GM12875 (cell line): Measurements from ENCODE around the gene HARBI1.
A peak's percentile ranks its signal among the peaks of the same experiment; 100 is the strongest.

ENCODE experiments used
- H3K4me3 ChIP-seq: one replicate; pipeline ENCODE4 v1.5.1; 2011; ENCODE audit warnings: low read depth, low read length, control low read depth
- TF ChIP-seq, protein P1 (sequence below): IDR thresholded peaks from 2 replicates; pipeline ENCODE4 v1.5.1; 2011; ENCODE audit warnings: low read depth, mild to moderate bottlenecking, control low read depth, inconsistent platforms, low read length, moderate library complexity, borderline replicate concordance; ENCODE audit not compliant: insufficient read depth

Gene HARBI1

DNA sequence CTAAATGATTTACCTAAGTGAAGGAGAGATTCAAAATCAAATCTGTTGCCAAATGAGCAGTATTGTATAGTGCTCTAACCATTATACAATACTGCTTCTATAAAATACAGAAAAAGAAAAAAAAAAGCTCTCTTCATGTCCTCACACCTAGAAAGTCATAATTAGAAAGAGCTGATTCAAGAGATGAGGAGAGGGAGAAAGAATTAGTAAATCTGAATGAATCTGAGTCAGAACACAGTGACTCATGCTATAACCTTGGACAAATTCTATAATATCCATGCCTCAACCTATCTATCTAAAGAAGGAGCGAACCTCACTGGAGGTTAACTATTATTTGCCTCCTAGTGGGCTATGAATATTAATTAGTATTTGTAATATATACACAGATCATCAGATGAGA is 52.6 kb downstream of the HARBI1 start:
- TF ChIP-seq, protein P1, sequence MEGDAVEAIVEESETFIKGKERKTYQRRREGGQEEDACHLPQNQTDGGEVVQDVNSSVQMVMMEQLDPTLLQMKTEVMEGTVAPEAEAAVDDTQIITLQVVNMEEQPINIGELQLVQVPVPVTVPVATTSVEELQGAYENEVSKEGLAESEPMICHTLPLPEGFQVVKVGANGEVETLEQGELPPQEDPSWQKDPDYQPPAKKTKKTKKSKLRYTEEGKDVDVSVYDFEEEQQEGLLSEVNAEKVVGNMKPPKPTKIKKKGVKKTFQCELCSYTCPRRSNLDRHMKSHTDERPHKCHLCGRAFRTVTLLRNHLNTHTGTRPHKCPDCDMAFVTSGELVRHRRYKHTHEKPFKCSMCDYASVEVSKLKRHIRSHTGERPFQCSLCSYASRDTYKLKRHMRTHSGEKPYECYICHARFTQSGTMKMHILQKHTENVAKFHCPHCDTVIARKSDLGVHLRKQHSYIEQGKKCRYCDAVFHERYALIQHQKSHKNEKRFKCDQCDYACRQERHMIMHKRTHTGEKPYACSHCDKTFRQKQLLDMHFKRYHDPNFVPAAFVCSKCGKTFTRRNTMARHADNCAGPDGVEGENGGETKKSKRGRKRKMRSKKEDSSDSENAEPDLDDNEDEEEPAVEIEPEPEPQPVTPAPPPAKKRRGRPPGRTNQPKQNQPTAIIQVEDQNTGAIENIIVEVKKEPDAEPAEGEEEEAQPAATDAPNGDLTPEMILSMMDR: no peak
- H3K4me3 ChIP-seq: no peak overlapping the region

DNA sequence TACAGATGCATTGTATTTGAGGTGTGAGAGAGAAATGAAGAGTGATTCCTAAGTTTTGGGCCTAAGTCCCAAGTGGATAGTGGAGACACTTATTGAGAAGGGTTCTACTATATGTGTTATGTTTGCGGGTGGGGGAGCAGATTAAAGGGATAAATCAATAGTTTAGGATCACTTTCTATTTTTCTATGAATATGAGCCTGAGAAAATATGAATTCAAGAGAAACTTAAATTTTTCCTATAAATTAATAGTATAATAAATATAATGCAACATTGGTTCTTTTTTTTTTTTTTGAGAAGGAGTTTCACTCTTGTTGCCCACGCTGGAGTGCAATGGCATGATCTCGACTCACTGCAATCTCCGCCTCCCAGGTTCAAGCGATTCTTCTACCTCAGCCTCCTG is 54.5 kb downstream of the HARBI1 start:
- TF ChIP-seq, protein P1: no peak

DNA sequence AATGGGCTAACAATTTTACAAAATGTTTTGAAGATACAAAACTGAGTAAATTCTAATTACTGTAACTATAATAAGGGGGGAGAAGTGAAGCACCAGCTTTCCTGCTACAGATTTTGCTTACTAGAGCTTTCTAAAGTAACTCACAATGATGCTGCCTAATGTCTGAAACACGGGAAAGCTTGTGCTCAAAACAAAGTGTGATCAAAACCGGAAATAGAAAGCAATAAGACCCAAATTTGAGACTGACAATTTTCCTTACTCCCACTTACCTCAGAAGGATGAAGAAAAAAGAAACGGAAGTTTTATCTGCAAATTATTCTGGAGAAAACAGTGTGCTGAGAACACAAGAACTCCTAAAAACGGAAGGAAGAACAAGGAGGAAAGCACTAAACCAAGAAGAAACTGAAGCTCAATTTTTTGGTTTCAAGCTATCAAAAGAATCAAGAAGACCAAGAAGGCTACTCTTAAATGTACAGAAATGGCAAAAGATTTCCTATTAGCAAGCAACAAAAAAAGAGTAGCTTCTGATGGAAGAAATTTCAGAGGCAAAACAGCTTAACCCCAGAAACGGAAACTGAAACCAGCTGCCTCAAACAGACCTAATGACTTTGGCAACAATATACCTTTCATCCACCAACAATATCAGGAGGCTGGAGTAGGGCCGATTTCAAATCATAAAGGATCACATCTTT is 56.6 kb downstream of the HARBI1 start:
- peak overlapping the region; percentile 14 for H3K4me3 ChIP-seq
- TF ChIP-seq, protein P1: no peak

More for the DNA sequence above, 54.5 kb downstream of the HARBI1 start:
- no peak overlapping the region for H3K4me3 ChIP-seq

DNA sequence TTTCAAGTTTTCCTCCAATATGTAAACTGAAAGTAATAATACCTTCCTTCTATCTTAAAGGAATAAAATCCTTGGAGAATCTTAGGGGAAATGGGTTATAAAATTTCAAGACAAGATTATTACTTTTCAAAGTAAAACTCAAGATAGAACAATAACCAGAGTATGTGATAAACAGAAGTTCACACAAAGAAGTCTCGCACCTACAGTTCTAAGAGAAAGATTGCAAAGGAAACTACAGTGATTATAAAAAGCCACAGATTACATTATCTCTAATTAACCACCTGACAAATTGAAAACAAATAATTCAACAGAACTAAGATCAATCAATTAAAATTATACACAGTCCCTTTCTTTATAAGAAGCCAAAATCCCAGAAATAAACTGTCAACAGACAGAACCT is 57.2 kb downstream of the HARBI1 start:
- H3K4me3 ChIP-seq: no peak overlapping the region
- TF ChIP-seq, protein P1: no peak

DNA sequence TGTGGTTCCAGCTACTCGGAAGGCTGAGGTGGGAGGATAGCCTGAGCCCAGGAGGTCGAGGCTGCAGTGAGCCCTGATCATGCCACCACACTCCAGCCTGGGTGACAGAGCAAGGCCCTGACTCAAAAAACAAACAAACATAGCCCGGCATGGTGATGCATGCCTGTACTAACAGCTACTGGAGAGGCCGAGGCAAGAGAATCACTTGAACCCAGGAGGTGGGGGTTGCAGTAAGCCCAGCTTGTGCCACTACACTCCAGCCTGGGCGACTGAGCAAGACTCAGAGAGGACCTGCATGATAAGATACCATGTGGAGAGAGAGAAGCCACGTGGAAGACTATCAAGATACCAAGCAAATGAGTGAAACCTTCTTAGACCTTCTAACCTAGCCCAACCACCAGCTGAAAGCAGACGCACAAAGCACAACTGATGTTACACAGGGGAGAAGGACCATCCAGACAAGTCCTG is 59.3 kb downstream of the HARBI1 start:
- no peak overlapping the region for H3K4me3 ChIP-seq
- TF ChIP-seq, protein P1: no peak

DNA sequence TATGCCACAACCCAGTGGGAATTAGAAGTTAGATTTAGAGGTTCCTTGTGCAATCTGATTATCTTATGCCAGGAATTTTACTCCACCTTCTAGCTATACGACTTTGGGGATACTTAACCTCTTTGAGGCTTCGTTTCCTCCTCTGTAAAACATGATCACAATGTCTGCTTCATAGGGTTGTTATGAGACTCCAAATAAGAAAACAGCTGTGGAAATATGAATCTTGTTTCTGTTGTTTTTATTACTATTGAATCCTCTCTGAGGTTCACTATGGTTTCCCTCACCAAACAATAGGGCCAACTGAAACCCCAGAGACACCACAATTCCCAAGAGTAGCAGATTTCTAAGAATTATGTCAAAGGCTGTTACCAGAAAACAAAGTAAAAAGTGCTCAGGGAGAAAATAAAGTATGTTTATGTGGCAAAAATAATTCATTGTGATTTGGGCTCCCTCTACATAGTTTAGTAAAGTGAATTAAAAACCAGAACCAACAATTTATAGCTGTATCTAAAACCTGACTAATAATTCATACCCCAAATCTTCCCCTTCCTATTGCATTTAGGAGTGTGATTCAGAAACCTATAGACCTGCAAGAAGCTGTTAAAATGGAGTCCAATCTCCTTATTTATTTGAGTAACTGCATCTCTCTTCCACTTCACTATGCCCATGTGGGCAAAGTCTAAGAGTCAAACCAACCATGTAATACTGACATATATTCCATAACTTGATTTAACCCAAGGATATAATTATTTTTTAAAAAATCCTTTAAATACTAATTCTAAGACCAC is 61.6 kb downstream of the HARBI1 start:
- no peak overlapping the region for H3K4me3 ChIP-seq
- TF ChIP-seq, protein P1: no peak
